HCT116 (cell line): ENCODE results near the gene UMAD1. TPM values are rescaled to one million over a fixed set of nuclear protein-coding genes. Genes with fewer than 3 reads are reported as not detected.

Experiments
- ATAC-seq: fragments of 200-7000 bp; cut with Tn5 transposase; 2 replicates; pipeline ENCODE4 v1.9.1; 2020; ENCODE audit warnings: mild to moderate bottlenecking, moderate library complexity
- BruUV-seq: library from RNA; stranded (reverse); fragments of 400-500 nt; replicated peaks from 2 replicates; lab custom pipeline; 2021; lab: Mats Ljungman, UMichigan
- CTCF ChIA-PET: fragments of 300-600 bp; sonication (Branson Sonifier 250); formaldehyde crosslinking; loops from one replicate; lab custom pipeline; 2021; ENCODE audit warnings: antibody characterized with exemption; lab: Charles Lee
- POLR2A ChIA-PET: fragments of 300-600, 350-600 bp; sonication (Branson Sonifier 250); formaldehyde crosslinking; loops from one replicate; lab custom pipeline; 2021; ENCODE audit warnings: antibody characterized with exemption; lab: Charles Lee
- RAD21 ChIA-PET, 2 experiments: fragments of 300-600 bp; sonication (Branson Sonifier 250); formaldehyde crosslinking; loops; one replicate each; lab custom pipeline; 2023; ENCODE audit warnings: low total read pairs in 2 of 2; ENCODE audit not compliant: uncharacterized antibody in 2 of 2, unreplicated experiment in 2 of 2, low non-redundant PET in 1 of 2; lab: Charles Lee
- DNase-seq: peaks from one replicate; pipeline ENCODE4 v3.0.0-alpha.2; 2010; ENCODE audit warnings: low read depth, low spot score
- H2AFZ ChIP-seq: fragments of 200-600 bp; shearing (Covaris generic), sonication (generic); 2 replicates; pipeline ENCODE4 v1.6.1; 2017; ENCODE audit warnings: low read depth, mixed run types, mixed read lengths, antibody characterized with exemption, low read length; ENCODE audit not compliant: poor library complexity, severe bottlenecking
- H3K27ac ChIP-seq: 2 replicates; pipeline ENCODE4 v1.5.1; 2012; ENCODE audit warnings: low read depth, low read length
- H3K27me3 ChIP-seq: fragments of 200-600 bp; sonication (generic); 2 replicates; pipeline ENCODE4 v1.6.1; 2016; ENCODE audit warnings: mixed run types, low read length, mixed read lengths; ENCODE audit not compliant: insufficient read depth
- H3K36me3 ChIP-seq, 2 experiments: fragments of 200-500 bp in 1 of 2; fragments of 200-600 bp in 1 of 2; sonication (Bioruptor generic) in 1 of 2; sonication (generic) in 1 of 2; 2 replicates each; pipeline versions ENCODE4 v1.5.1 to v1.6.1; 2014 to 2016; ENCODE audit warnings: low read length in 2 of 2, inconsistent platforms in 1 of 2, mixed read lengths in 1 of 2, mixed run types in 1 of 2; ENCODE audit not compliant: insufficient read depth in 2 of 2, control insufficient read depth in 1 of 2
- H3K4me1 ChIP-seq, 2 experiments: fragments of 200-600 bp in 1 of 2; sonication (generic) in 1 of 2; 2 replicates each; pipeline versions ENCODE4 v1.5.1 to v1.6.1; 2012 to 2017; ENCODE audit warnings: low read length in 2 of 2, inconsistent platforms in 1 of 2, mild to moderate bottlenecking in 1 of 2, mixed read lengths in 1 of 2, mixed run types in 1 of 2, moderate library complexity in 1 of 2; ENCODE audit not compliant: insufficient read depth in 2 of 2, control insufficient read depth in 1 of 2
- H3K4me2 ChIP-seq: fragments of 200-600 bp; sonication (generic); 2 replicates; pipeline ENCODE4 v1.6.1; 2017; ENCODE audit warnings: mixed run types, low read length, mixed read lengths
- H3K4me3 ChIP-seq, 2 experiments: fragments of 200-600 bp in 1 of 2; sonication (generic) in 1 of 2; replicated peaks in 1 of 2; 2 replicates each; pipeline ENCODE4 v1.5.1; 2011 to 2016; ENCODE audit warnings: low read length in 2 of 2, control low read depth in 1 of 2, low read depth in 1 of 2, mild to moderate bottlenecking in 1 of 2, mixed read lengths in 1 of 2, mixed run types in 1 of 2
- H3K79me2 ChIP-seq: fragments of 200-600 bp; sonication (generic); 2 replicates; pipeline ENCODE4 v1.6.1; 2017; ENCODE audit warnings: mild to moderate bottlenecking, mixed run types, low read length, moderate library complexity, mixed read lengths; ENCODE audit not compliant: insufficient read depth
- H3K9ac ChIP-seq: fragments of 200-600 bp; sonication (generic); 2 replicates; pipeline ENCODE4 v1.6.1; 2016; ENCODE audit warnings: low read length, mixed read lengths
- H3K9me2 ChIP-seq: fragments of 200-600 bp; sonication (generic), shearing (Covaris generic); 2 replicates; pipeline ENCODE4 v1.6.1; 2017; ENCODE audit warnings: mixed run types, mild to moderate bottlenecking, moderate library complexity; ENCODE audit not compliant: insufficient read depth
- H3K9me3 ChIP-seq, 2 experiments: fragments of 200-500 bp in 1 of 2; fragments of 200-600 bp in 1 of 2; sonication (Bioruptor generic) in 1 of 2; sonication (generic) in 1 of 2; 2 replicates each; pipeline ENCODE4 v1.6.1; 2014 to 2017; ENCODE audit warnings: low read length in 2 of 2, mixed read lengths in 2 of 2, inconsistent platforms in 1 of 2, low read depth in 1 of 2, mild to moderate bottlenecking in 1 of 2, mixed run types in 1 of 2, moderate library complexity in 1 of 2; ENCODE audit not compliant: control insufficient read depth in 1 of 2, insufficient read depth in 1 of 2
- H4K20me1 ChIP-seq: fragments of 200-600 bp; sonication (generic), shearing (Covaris generic); 2 replicates; pipeline ENCODE4 v1.6.1; 2017; ENCODE audit warnings: mixed run types, mild to moderate bottlenecking, moderate library complexity; ENCODE audit not compliant: insufficient read depth
- CBX3 ChIP-seq: IDR thresholded peaks from 2 replicates; pipeline ENCODE4 v1.6.1; 2012; ENCODE audit warnings: low read depth
- EGR1 ChIP-seq: IDR thresholded peaks from 2 replicates; pipeline ENCODE4 v1.6.1; 2012; ENCODE audit warnings: low read depth
- ELF1 ChIP-seq: IDR thresholded peaks from 2 replicates; pipeline ENCODE4 v1.6.1; 2012; ENCODE audit warnings: low read depth, borderline replicate concordance
- EZH2 ChIP-seq: fragments of 200-600 bp; sonication (generic); IDR thresholded peaks from 2 replicates; pipeline ENCODE4 v1.6.1; 2017; ENCODE audit warnings: antibody characterized with exemption, mixed run types
- EZH2phosphoT487 ChIP-seq: fragments of 200-600 bp; IDR thresholded peaks from 2 replicates; pipeline ENCODE4 v1.6.1; 2018; ENCODE audit warnings: antibody characterized with exemption, borderline replicate concordance
- FOSL1 ChIP-seq: IDR thresholded peaks from 2 replicates; pipeline ENCODE4 v1.6.1; 2012; ENCODE audit warnings: low read depth
- JUND ChIP-seq: IDR thresholded peaks from 2 replicates; pipeline ENCODE4 v1.6.1; 2012
- POLR2AphosphoS5 ChIP-seq: IDR thresholded peaks from 2 replicates; pipeline ENCODE4 v1.6.1; 2011; ENCODE audit warnings: mild to moderate bottlenecking, low read depth, low read length, moderate library complexity
- RAD21 ChIP-seq: IDR thresholded peaks from 2 replicates; pipeline ENCODE4 v1.6.1; 2012; ENCODE audit warnings: low read depth, mild to moderate bottlenecking
- SIN3A ChIP-seq: IDR thresholded peaks from 2 replicates; pipeline ENCODE4 v1.6.1; 2012; ENCODE audit warnings: low read depth
- SP1 ChIP-seq: IDR thresholded peaks from 2 replicates; pipeline ENCODE4 v1.6.1; 2012; ENCODE audit warnings: low read depth
- SRF ChIP-seq: IDR thresholded peaks from 2 replicates; pipeline ENCODE4 v1.6.1; 2012; ENCODE audit warnings: low read depth
- TCF7L2 ChIP-seq: IDR thresholded peaks from 2 replicates; pipeline ENCODE4 v1.7.0; 2011; ENCODE audit warnings: borderline replicate concordance, inconsistent platforms; ENCODE audit not compliant: insufficient read depth, insufficient read length; ENCODE audit errors: extremely low read depth
- YY1 ChIP-seq: IDR thresholded peaks from 2 replicates; pipeline ENCODE4 v1.6.1; 2011; ENCODE audit warnings: low read length, low read depth, moderate library complexity, mild to moderate bottlenecking; ENCODE audit not compliant: insufficient replicate concordance; ENCODE audit errors: extremely low read depth
- ZFX ChIP-seq: fragments of 450-650 bp; IDR thresholded peaks from 2 replicates; pipeline ENCODE4 v1.6.1; 2017
- ZNF274 ChIP-seq: fragments of 200-500 bp; sonication (Bioruptor generic); IDR thresholded peaks from 2 replicates; pipeline ENCODE4 v1.6.1; 2014; ENCODE audit warnings: mild to moderate bottlenecking, low read depth, low read length, inconsistent platforms
- intact Hi-C: fragments of 100-400 bp; cut with micrococcal nuclease; formaldehyde crosslinking; loops from 2 replicates; pipeline ENCODE4 v1.10.0; 2022
- total RNA-seq: library from RNA; stranded (reverse); gene quantifications from one replicate; pipeline ENCODE4 v1.2.1, GENCODE V29; 2021; ENCODE audit not compliant: unreplicated experiment
- TF ChIP-seq, protein P1 (sequence below): IDR thresholded peaks from 2 replicates; pipeline ENCODE4 v1.6.1; 2012
- TF ChIP-seq, protein P2 (sequence below): IDR thresholded peaks from 2 replicates; pipeline ENCODE4 v1.6.1; 2012
- TF ChIP-seq, protein P3 (sequence below): IDR thresholded peaks from 2 replicates; pipeline ENCODE4 v1.6.1; 2012; ENCODE audit warnings: low read depth
- TF ChIP-seq, protein P4 (sequence below), 3 experiments: fragments of 200-600 bp in 1 of 3; sonication (generic) in 1 of 3; IDR thresholded peaks in 2 of 3; conservative IDR thresholded peaks in 1 of 3; 2 replicates each; pipeline ENCODE4 v1.5.1; 2012 to 2017; ENCODE audit warnings: low read depth in 2 of 3, low read length in 2 of 3, antibody characterized with exemption in 1 of 3, borderline replicate concordance in 1 of 3, control low read depth in 1 of 3, mild to moderate bottlenecking in 1 of 3, mixed read lengths in 1 of 3, mixed run types in 1 of 3, moderate library complexity in 1 of 3; ENCODE audit not compliant: insufficient read depth in 1 of 3

Gene UMAD1
- total RNA-seq, 1 experiment from 2014 or later, result 12.7 TPM

DNA sequence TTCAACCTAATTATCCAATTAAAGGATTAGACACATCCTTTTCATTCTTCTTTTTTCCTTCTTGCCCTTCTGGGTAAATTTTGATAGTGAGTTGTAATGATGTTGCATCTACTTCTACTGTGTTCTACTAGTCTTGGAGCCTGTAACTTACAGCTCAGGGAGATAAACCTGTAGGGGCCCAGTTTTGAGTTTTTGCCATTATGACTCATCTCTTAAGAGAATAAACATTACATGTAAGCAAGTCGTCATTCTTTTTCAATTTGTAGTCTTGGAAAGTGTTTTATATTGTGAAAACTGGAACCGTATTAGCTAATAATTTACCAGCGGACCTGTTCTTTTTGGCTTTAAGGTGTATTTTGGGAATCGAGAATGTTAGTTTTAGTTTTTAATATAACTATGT lies 167.6 kb downstream of the UMAD1 start:
- Histone ChIP-seq H2AFZ (no peak overlapping the region), H3K4me3 (no peak overlapping the region), H3K36me3 (no peaks in the 10 kb centered on the region), H3K9me3 (no peaks in the 10 kb centered on the region), H3K4me1 (peaks cover 0 to 6% of the 10 kb centered on the region in 2 experiments; a peak in 1 of 4 replicates), H3K27ac (no peak overlapping the region), H3K79me2 (no peaks in the 10 kb centered on the region), H3K9me2 (no peaks in the 10 kb centered on the region), H3K27me3 (no peaks in the 10 kb centered on the region), H3K4me2 (no peak overlapping the region), H4K20me1 (no peaks in the 10 kb centered on the region; the same call in 1 of the 2 replicates), H3K9ac (no peak overlapping the region)
- CTCF ChIA-PET, result no interaction called here
- POLR2A ChIA-PET, result no interaction called here
- RAD21 ChIA-PET, result no interaction called here
- intact Hi-C loops, result no loop called here
- no TSS peak for BruUV-seq
- ATAC-seq, result no peak
- no peak for DNase-seq
- TF ChIP-seq YY1 (no peak), CBX3 (no peak), FOSL1 (no peak), EZH2 (no peak), SIN3A (no peak), SRF (no peak), EGR1 (no peak), JUND (no peak), POLR2AphosphoS5 (no peak), ELF1 (no peak), SP1 (no peak), ZNF274 (no peak), RAD21 (no peak), TCF7L2 (no peak), EZH2phosphoT487 (no peak), ZFX (no peak)
- TF ChIP-seq, protein P1, sequence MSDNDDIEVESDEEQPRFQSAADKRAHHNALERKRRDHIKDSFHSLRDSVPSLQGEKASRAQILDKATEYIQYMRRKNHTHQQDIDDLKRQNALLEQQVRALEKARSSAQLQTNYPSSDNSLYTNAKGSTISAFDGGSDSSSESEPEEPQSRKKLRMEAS, result no peak
- TF ChIP-seq, protein P2, sequence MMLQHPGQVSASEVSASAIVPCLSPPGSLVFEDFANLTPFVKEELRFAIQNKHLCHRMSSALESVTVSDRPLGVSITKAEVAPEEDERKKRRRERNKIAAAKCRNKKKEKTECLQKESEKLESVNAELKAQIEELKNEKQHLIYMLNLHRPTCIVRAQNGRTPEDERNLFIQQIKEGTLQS, result no peak
- TF ChIP-seq, protein P3, sequence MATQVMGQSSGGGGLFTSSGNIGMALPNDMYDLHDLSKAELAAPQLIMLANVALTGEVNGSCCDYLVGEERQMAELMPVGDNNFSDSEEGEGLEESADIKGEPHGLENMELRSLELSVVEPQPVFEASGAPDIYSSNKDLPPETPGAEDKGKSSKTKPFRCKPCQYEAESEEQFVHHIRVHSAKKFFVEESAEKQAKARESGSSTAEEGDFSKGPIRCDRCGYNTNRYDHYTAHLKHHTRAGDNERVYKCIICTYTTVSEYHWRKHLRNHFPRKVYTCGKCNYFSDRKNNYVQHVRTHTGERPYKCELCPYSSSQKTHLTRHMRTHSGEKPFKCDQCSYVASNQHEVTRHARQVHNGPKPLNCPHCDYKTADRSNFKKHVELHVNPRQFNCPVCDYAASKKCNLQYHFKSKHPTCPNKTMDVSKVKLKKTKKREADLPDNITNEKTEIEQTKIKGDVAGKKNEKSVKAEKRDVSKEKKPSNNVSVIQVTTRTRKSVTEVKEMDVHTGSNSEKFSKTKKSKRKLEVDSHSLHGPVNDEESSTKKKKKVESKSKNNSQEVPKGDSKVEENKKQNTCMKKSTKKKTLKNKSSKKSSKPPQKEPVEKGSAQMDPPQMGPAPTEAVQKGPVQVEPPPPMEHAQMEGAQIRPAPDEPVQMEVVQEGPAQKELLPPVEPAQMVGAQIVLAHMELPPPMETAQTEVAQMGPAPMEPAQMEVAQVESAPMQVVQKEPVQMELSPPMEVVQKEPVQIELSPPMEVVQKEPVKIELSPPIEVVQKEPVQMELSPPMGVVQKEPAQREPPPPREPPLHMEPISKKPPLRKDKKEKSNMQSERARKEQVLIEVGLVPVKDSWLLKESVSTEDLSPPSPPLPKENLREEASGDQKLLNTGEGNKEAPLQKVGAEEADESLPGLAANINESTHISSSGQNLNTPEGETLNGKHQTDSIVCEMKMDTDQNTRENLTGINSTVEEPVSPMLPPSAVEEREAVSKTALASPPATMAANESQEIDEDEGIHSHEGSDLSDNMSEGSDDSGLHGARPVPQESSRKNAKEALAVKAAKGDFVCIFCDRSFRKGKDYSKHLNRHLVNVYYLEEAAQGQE, result no peak
- TF ChIP-seq, protein P4, sequence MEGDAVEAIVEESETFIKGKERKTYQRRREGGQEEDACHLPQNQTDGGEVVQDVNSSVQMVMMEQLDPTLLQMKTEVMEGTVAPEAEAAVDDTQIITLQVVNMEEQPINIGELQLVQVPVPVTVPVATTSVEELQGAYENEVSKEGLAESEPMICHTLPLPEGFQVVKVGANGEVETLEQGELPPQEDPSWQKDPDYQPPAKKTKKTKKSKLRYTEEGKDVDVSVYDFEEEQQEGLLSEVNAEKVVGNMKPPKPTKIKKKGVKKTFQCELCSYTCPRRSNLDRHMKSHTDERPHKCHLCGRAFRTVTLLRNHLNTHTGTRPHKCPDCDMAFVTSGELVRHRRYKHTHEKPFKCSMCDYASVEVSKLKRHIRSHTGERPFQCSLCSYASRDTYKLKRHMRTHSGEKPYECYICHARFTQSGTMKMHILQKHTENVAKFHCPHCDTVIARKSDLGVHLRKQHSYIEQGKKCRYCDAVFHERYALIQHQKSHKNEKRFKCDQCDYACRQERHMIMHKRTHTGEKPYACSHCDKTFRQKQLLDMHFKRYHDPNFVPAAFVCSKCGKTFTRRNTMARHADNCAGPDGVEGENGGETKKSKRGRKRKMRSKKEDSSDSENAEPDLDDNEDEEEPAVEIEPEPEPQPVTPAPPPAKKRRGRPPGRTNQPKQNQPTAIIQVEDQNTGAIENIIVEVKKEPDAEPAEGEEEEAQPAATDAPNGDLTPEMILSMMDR (IDR thresholded peaks at IDR 0.05 in 2 of 3, conservative IDR thresholded peaks at IDR 0.05 in 1 of 3; ENCODE audit: borderline replicate concordance in 1 of 3, insufficient read depth in 1 of 3, low read depth in 2 of 3, low read length in 2 of 3), result no peak
